HCEC 1CT (cell line): ENCODE results near the gene TBCCD1.
"Not testable (repeated sequence)": the region's sequence is repeated elsewhere in the genome, so short reads cannot be mapped to it uniquely, and the experiment has no call there.

Experiments used
- DNase-seq: peaks from one replicate; pipeline ENCODE4 v3.0.0-alpha.2; 2017

The TBCCD1 gene

GRCh38 chr3:186596568-186597287 lies 29.6 kb upstream of the TBCCD1 start:
- DNase-seq = no peak

DNA sequence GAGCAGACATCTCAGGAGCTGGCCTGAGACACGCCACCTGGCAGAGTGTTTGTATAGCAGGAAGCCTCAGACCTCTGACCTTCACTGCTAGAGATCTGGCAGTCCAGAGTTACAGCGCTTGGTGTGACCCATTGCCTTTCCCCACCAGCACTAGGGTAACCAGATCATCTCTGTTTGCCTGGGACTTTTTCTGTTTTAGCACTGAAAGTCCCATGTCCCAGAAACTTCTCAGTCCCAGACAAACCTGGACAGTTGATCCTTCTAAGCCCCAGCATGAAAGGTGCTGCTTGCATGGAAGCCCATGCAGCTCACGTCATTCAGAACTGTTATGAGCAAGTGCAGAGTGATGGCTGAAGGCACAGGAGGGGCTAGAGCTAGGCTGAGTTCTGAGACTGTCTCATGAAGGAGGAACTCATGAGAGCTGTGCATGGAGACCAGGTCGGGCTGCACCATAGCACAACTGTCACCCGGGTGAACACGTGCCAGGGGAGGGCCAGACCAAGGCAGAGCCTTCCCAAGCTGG lies 27.5 kb upstream of the TBCCD1 start:
- DNase-seq = no peak

- DNase-seq = no peak
Observed at GRCh38 chr3:186593862-186594261, 26.7 kb upstream of the TBCCD1 start.

GRCh38 chr3:186592682-186593081 lies 25.5 kb upstream of the TBCCD1 start:
- DNase-seq = no peak

- no peak for DNase-seq
Observed at GRCh38 chr3:186590580-186591295, 23.6 kb upstream of the TBCCD1 start.

GRCh38 chr3:186589856-186590579 lies 22.9 kb upstream of the TBCCD1 start:
- no peak for DNase-seq

DNA sequence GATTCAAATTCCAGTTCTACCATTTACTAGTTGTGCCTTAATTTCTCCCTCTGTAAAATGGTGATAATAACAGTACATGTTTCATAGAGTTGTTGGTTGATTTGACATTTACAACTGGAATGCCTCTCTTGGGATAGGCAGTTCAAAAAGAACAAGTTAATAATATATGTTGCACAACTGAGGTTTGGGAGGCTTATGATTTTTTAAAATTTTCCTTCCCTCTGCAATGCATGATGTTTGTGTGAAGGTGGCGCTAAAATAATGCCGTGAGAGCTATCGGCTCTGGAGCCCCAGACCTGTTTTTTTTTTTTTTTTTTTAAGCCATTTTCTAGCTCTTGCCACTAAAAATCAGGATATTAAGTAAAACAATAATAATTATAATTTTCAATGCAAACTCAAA lies 22.0 kb upstream of the TBCCD1 start:
- peak; percentile 16 for DNase-seq

GRCh38 chr3:186588632-186589031 lies 21.5 kb upstream of the TBCCD1 start:
- DNase-seq = no peak

- DNase-seq = no peak
Observed at GRCh38 chr3:186587183-186587582, 20.0 kb upstream of the TBCCD1 start.

- DNase-seq = not testable (repeated sequence)
Observed at GRCh38 chr3:186586245-186586644, 19.1 kb upstream of the TBCCD1 start.

GRCh38 chr3:186583831-186584230 lies 16.7 kb upstream of the TBCCD1 start:
- DNase-seq = peak; percentile 85

GRCh38 chr3:186582541-186582940 lies 15.4 kb upstream of the TBCCD1 start:
- no peak for DNase-seq

DNA sequence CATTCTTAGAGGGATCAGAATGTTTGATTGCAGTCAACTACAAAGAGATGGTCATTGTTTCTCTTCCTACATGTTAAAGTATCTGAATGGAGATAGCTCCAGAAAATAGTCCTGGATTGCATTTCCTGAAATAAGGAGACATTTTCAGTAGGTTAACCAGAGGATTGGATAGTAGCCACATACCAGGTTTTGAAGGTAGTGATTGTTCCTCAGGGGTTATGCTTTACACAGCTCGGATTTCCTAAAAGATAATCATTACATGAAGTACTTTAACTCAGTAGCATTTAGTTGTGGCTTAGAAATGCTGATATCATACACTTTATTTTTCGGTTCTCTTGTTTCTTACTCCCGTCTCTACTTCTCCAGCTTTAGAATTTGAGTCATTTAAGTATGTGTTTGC lies 13.6 kb upstream of the TBCCD1 start:
- no peak for DNase-seq

- DNase-seq = no peak
Observed at GRCh38 chr3:186577521-186577920, 10.4 kb upstream of the TBCCD1 start.

DNA sequence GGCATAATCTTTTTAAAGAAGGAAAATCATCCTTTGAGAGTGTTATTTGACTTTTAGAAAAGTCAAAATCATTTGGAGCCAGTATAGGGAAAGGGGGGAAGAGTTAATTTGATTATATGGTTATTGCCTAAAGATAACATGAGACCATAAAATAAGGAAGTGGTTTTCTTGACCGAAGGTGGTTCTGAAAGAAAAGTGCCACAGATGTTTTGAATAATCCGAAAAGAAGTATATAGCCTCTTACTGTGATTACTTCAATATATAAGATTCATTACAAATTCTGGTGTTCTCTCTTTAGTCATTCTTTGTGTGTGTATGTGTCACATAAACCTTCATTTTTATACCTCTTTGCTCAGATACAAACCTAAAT lies 4.5 kb upstream of the TBCCD1 start:
- DNase-seq = no peak

- no peak for DNase-seq
Observed at GRCh38 chr3:186570941-186571643, 4.0 kb upstream of the TBCCD1 start.

- DNase-seq = peak; percentile 100
Observed at GRCh38 chr3:186570096-186570940, 3.2 kb upstream of the TBCCD1 start, which contains the start of gene DNAJB11. Gene DNAJB11 (plus strand): TSS chr3:186570720. CDS start chr3:186570898, 178 bp downstream.

DNA sequence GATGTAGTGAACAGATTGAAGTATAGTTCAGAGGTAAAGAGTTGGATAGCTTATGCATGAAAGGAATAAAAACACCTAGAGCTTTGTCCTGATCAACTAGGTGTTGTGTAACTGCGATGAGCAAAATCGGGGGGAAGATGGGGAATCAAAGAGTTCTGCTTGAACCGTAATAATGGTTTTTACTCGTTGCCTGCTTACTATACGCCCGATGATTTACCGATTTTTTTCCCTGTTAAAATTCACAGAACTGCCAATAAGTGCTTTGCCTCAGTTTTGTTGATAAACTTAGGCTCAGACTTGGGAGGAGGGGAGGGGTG lies 2.6 kb upstream of the TBCCD1 start:
- no peak for DNase-seq

GRCh38 chr3:186569361-186569760 lies 2.2 kb upstream of the TBCCD1 start:
- DNase-seq = not testable (repeated sequence)

- DNase-seq = peak; percentile 3
Observed at GRCh38 chr3:186566772-186567071, 417 bp downstream of the TBCCD1 start.

DNA sequence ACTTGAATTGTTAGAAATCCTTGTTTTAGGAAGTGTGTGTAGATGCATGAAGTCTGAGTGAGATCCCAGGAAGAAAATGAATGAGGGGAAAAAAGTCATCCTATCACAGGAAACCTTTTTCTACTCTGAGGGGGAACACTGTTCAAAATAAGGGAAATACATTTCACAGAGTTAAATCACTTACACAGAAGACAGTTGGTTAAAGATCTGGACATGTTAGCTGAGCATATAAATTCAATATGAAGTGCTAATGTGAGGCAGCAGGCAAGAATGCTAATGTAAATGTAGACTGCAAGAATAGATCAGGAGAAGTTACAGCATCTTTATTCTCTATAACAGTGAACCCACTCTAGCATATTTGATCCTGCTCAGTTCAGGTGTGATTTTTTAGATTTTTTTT lies 2.6 kb downstream of the TBCCD1 start:
- DNase-seq = no peak

- no peak for DNase-seq
Observed at GRCh38 chr3:186552408-186553031, 14.6 kb downstream of the TBCCD1 start.
